ENCODE data around the gene NECTIN2. TPM values are rescaled to one million over a fixed set of nuclear protein-coding genes. Genes with fewer than 3 reads are reported as not detected.

Gene NECTIN2
- polyA plus RNA-seq, 2 of the 4 experiments (the other 2 are of a cell fraction): 69.4 to 89.6 TPM

GRCh38 chr19:44808463-44809371, 37.4 kb upstream of the NECTIN2 start, which contains the start of gene BCAM:
TSS of gene BCAM (plus strand) at chr19:44809103. CDS start at chr19:44809125, 22 bp downstream.
- Histone ChIP-seq H3K4me1 (peaks cover 35% of the 10 kb centered on the region), H3K9me3 (0 out of 3 replicates have a peak, but pooled peaks cover 5% of the 10 kb centered on the region), H3K4me3 (peak within 1 kb of the TSS; percentile 69), H3K27ac (peak within 1 kb of the TSS; percentile 88 to 89), H3K4me2 (peak within 1 kb of the TSS; percentile 95)
- peak; percentile 52 to 72 for ATAC-seq
- FAIRE-seq: no peak
- TF ChIP-seq ZFP36 (IDR thresholded peaks at IDR 0.05; ENCODE audit: borderline replicate concordance, partially characterized antibody): no peak
- TF ChIP-seq RCOR1 (IDR thresholded peaks at IDR 0.05; ENCODE audit: low read depth, low read length): no peak
- 0 out of 2 replicates have a peak, but pooled peaks have one; percentile 11 for TF ChIP-seq GATA3 (IDR thresholded peaks at IDR 0.05; ENCODE audit: borderline replicate concordance)
- peak; percentile 61; the same call in 1 of the 2 replicates for TF ChIP-seq PHF8 (IDR thresholded peaks at IDR 0.05; ENCODE audit: borderline replicate concordance, low read depth)
- TF ChIP-seq EHF (CRISPR knock-in tag; IDR thresholded peaks at IDR 0.05): no peak
- peak; percentile 76 for TF ChIP-seq POLR2A (IDR thresholded peaks at IDR 0.05; ENCODE audit: low read length)
- no peak for TF ChIP-seq RNF2 (IDR thresholded peaks at IDR 0.05; ENCODE audit: borderline replicate concordance, low read depth)
- peak; percentile 60; the same call in 2 of the 3 replicates for TF ChIP-seq BCL3 (IDR thresholded peaks at IDR 0.05)
- TF ChIP-seq ATOH8 (CRISPR knock-in tag; IDR thresholded peaks at IDR 0.05; ENCODE audit: low read depth): no peak
- no peak for TF ChIP-seq NPAS2 (CRISPR knock-in tag; IDR thresholded peaks at IDR 0.05; ENCODE audit: borderline replicate concordance)
- 0 out of 3 replicates have a peak, but pooled peaks have one; percentile 8 for TF ChIP-seq SMC3 (IDR thresholded peaks at IDR 0.05)
- TF ChIP-seq JUN (IDR thresholded peaks at IDR 0.05): peak; percentile 43 to 46; a peak in 1 of 5 replicates
- ChIA-PET CTCF (interaction anchor here (0.7 to 8.8 kb wide), 25 partner anchors 10 to 238 kb away, joined by 3 to 157 read pairs (median 9); partner anchors contain the start of genes CBLC and NECTIN2), POLR2A (interaction anchor here (0.6 to 1.9 kb wide), 6 partner anchors 10 to 120 kb away, joined by 3 to 6 read pairs (median 4); partner anchors contain the start of gene NECTIN2)
- WGBS (ENCODE audit: missing lambda C conversion rate): 5% methylated on average over 25 of the region's 59 CpGs
- DNase-seq (ENCODE audit: low read depth in 1 of 2, low spot score in 1 of 2): peak; percentile 53 to 93

- no peak for TF ChIP-seq ZFP36 (IDR thresholded peaks at IDR 0.05; ENCODE audit: borderline replicate concordance, partially characterized antibody)
- TF ChIP-seq HMGXB4 (CRISPR knock-in tag; IDR thresholded peaks at IDR 0.05; ENCODE audit: borderline replicate concordance): no peak
- TF ChIP-seq HOXB5 (CRISPR knock-in tag; IDR thresholded peaks at IDR 0.05): no peak
- no peak for TF ChIP-seq TFCP2L1 (CRISPR knock-in tag; IDR thresholded peaks at IDR 0.05)
- TF ChIP-seq CBX2 (IDR thresholded peaks at IDR 0.05; ENCODE audit: borderline replicate concordance, low read depth): no peak
- TF ChIP-seq HOXA7 (CRISPR knock-in tag; IDR thresholded peaks at IDR 0.05): no peak
- no peak for TF ChIP-seq POLR2A (IDR thresholded peaks at IDR 0.05; ENCODE audit: low read length)
- no peak for TF ChIP-seq EHF (CRISPR knock-in tag; IDR thresholded peaks at IDR 0.05)
- FAIRE-seq: no peak
- H3K4me1 ChIP-seq: peaks cover 35% of the 10 kb centered on the region
- no peaks in the 10 kb centered on the region for H3K9me3 ChIP-seq
- WGBS (ENCODE audit: missing lambda C conversion rate): 61% methylated on average over 6 of the region's 7 CpGs
- peak overlapping the region; percentile 69 for H3K4me3 ChIP-seq
- peak overlapping the region; percentile 95 for H3K4me2 ChIP-seq
- peak overlapping the region; percentile 88 to 89 for H3K27ac ChIP-seq
- ChIA-PET POLR2A (interaction anchor here (0.6 to 1.9 kb wide), 4 partner anchors 9 to 91 kb away, joined by 3 to 6 read pairs (median 5); partner anchors contain the start of gene NECTIN2), CTCF (interaction anchor here (0.9 to 8.8 kb wide), 17 partner anchors 13 to 239 kb away, joined by 3 to 157 read pairs (median 19); partner anchors contain the start of genes CBLC and NECTIN2)
- ATAC-seq: no peak
- no peak for DNase-seq (ENCODE audit: low read depth in 1 of 2, low spot score in 1 of 2)
Observed at GRCh38 chr19:44809577-44810233, 36.4 kb upstream of the NECTIN2 start.
